IPS-NIHi7 (cell line): ENCODE data around the gene LZIC.

Experiments
- DNase-seq: peaks from one replicate; pipeline ENCODE4 v3.0.0; 2012; ENCODE audit warnings: mixed read lengths; ENCODE audit errors: extremely low spot score

Gene LZIC

GRCh38 chr1:9910423-9911178 lies 32.6 kb downstream of the LZIC start:
- DNase-seq, result peak; percentile 99

- DNase-seq, result no peak
Measured at GRCh38 chr1:9910076-9910422, 33.1 kb downstream of the LZIC start, which contains the start of gene CTNNBIP1. TSS of gene CTNNBIP1 (minus strand) at chr1:9910269. CDS start at chr1:9872064, 38,205 bp downstream.

GRCh38 chr1:9909234-9910046 lies 33.8 kb downstream of the LZIC start:
- DNase-seq, result peak; percentile 29

GRCh38 chr1:9908871-9909233 lies 34.3 kb downstream of the LZIC start:
- no peak for DNase-seq

GRCh38 chr1:9907441-9907840 lies 35.8 kb downstream of the LZIC start:
- DNase-seq, result no peak

- no peak for DNase-seq
Measured at GRCh38 chr1:9906466-9906865, 36.7 kb downstream of the LZIC start.

GRCh38 chr1:9905010-9905409 lies 38.2 kb downstream of the LZIC start:
- DNase-seq, result no peak

- no peak for DNase-seq
Measured at GRCh38 chr1:9904596-9904995, 38.6 kb downstream of the LZIC start.

GRCh38 chr1:9903801-9904527 lies 39.2 kb downstream of the LZIC start:
- DNase-seq, result no peak

- DNase-seq, result no peak
Measured at GRCh38 chr1:9902060-9902452, 41.1 kb downstream of the LZIC start.

- DNase-seq, result no peak
Measured at GRCh38 chr1:9901148-9902059, 41.8 kb downstream of the LZIC start.

- DNase-seq, result no peak
Measured at GRCh38 chr1:9900142-9901043, 42.8 kb downstream of the LZIC start.

GRCh38 chr1:9894115-9894514 lies 49.1 kb downstream of the LZIC start:
- no peak for DNase-seq

- DNase-seq, result no peak
Measured at GRCh38 chr1:9892563-9893528, 50.3 kb downstream of the LZIC start.

GRCh38 chr1:9891207-9891606 lies 52.0 kb downstream of the LZIC start:
- no peak for DNase-seq

GRCh38 chr1:9890224-9890731 lies 52.9 kb downstream of the LZIC start:
- DNase-seq, result no peak

- DNase-seq, result no peak
Measured at GRCh38 chr1:9889411-9889810, 53.8 kb downstream of the LZIC start.

- no peak for DNase-seq
Measured at GRCh38 chr1:9888886-9889285, 54.3 kb downstream of the LZIC start.

GRCh38 chr1:9887070-9887469 lies 56.1 kb downstream of the LZIC start:
- DNase-seq, result no peak
